ENCODE measurements around the gene PPP1R15A.
A peak's percentile ranks its signal among the peaks of the same experiment; 100 is the strongest.

Gene PPP1R15A

GRCh38 chr19:48867123-48867745 is 5.0 kb upstream of the PPP1R15A start:
- Histone ChIP-seq H4K20me1 (ENCODE audit: low read depth, low read length) (no peaks in the 10 kb centered on the region), H2AFZ (ENCODE audit: low read depth, low read length, severe bottlenecking) (no peak overlapping the region), H3K27me3 (ENCODE audit: low read length) (no peaks in the 10 kb centered on the region), H3K9me2 (replicated peaks; ENCODE audit: insufficient read depth, low read length) (no peaks in the 10 kb centered on the region), H3K9me3 (ENCODE audit: insufficient read depth, low read length) (no peaks in the 10 kb centered on the region), H3K4me2 (ENCODE audit: low read depth, low read length, poor library complexity, severe bottlenecking) (peak overlapping the region; percentile 45), H3K9ac (ENCODE audit: low read length) (peak overlapping the region; percentile 45), H3K4me3 (ENCODE audit: insufficient read depth, low read length, poor library complexity, severe bottlenecking) (no peak overlapping the region), H3K27ac (ENCODE audit: low read depth, low read length) (peak overlapping the region; percentile 37), H3F3A (ENCODE audit: insufficient read depth) (no peaks in the 10 kb centered on the region), H3K36me3 (ENCODE audit: low read length) (no peaks in the 10 kb centered on the region), H3K79me2 (ENCODE audit: insufficient read depth, low read length) (no peaks in the 10 kb centered on the region; the same call in 1 of the 2 replicates)
- TF ChIP-seq CTCF (IDR thresholded peaks at IDR 0.05; ENCODE audit: insufficient read depth, low read length, poor library complexity, severe bottlenecking) (no peak), EZH2phosphoT487 (conservative IDR thresholded peaks at IDR 0.05; ENCODE audit: low read length) (no peak)

- H3K36me3 ChIP-seq (ENCODE audit: low read length) = no peaks in the 10 kb centered on the region
- peak overlapping the region; percentile 45 for H3K4me2 ChIP-seq (ENCODE audit: low read depth, low read length, poor library complexity, severe bottlenecking)
- H4K20me1 ChIP-seq (ENCODE audit: low read depth, low read length) = no peaks in the 10 kb centered on the region
- TF ChIP-seq EZH2phosphoT487 (conservative IDR thresholded peaks at IDR 0.05; ENCODE audit: low read length) (no peak), CTCF (IDR thresholded peaks at IDR 0.05; ENCODE audit: insufficient read depth, low read length, poor library complexity, severe bottlenecking) (no peak)
- no peak overlapping the region for H3K4me3 ChIP-seq (ENCODE audit: insufficient read depth, low read length, poor library complexity, severe bottlenecking)
- no peak overlapping the region for H2AFZ ChIP-seq (ENCODE audit: low read depth, low read length, severe bottlenecking)
- no peaks in the 10 kb centered on the region for H3F3A ChIP-seq (ENCODE audit: insufficient read depth)
- H3K9me2 ChIP-seq (replicated peaks; ENCODE audit: insufficient read depth, low read length) = no peaks in the 10 kb centered on the region
- peak overlapping the region; percentile 45 for H3K9ac ChIP-seq (ENCODE audit: low read length)
- H3K9me3 ChIP-seq (ENCODE audit: insufficient read depth, low read length) = no peaks in the 10 kb centered on the region
- H3K27ac ChIP-seq (ENCODE audit: low read depth, low read length) = peak overlapping the region; percentile 35
- no peaks in the 10 kb centered on the region for H3K27me3 ChIP-seq (ENCODE audit: low read length)
- H3K79me2 ChIP-seq (ENCODE audit: insufficient read depth, low read length) = peaks cover 5% of the 10 kb centered on the region
Observed at GRCh38 chr19:48867746-48868113, 4.5 kb upstream of the PPP1R15A start.

GRCh38 chr19:48868114-48868886 is 3.9 kb upstream of the PPP1R15A start, which contains the start of gene PLEKHA4:
TSS of gene PLEKHA4 (minus strand) at chr19:48868617. CDS start at chr19:48867620, 997 bp downstream.
- Histone ChIP-seq H2AFZ (ENCODE audit: low read depth, low read length, severe bottlenecking) (no peak within 1 kb of the TSS), H3K4me3 (ENCODE audit: insufficient read depth, low read length, poor library complexity, severe bottlenecking) (no peak within 1 kb of the TSS), H4K20me1 (ENCODE audit: low read depth, low read length) (no peaks in the 10 kb centered on the region), H3K9ac (ENCODE audit: low read length) (peak within 1 kb of the TSS; percentile 45), H3F3A (ENCODE audit: insufficient read depth) (peaks cover 3% of the 10 kb centered on the region), H3K27me3 (ENCODE audit: low read length) (no peaks in the 10 kb centered on the region), H3K27ac (ENCODE audit: low read depth, low read length) (peak within 1 kb of the TSS; percentile 35), H3K36me3 (ENCODE audit: low read length) (no peaks in the 10 kb centered on the region), H3K4me2 (ENCODE audit: low read depth, low read length, poor library complexity, severe bottlenecking) (peak within 1 kb of the TSS; percentile 45), H3K9me2 (replicated peaks; ENCODE audit: insufficient read depth, low read length) (no peaks in the 10 kb centered on the region), H3K9me3 (ENCODE audit: insufficient read depth, low read length) (no peaks in the 10 kb centered on the region), H3K79me2 (ENCODE audit: insufficient read depth, low read length) (peaks cover 10% of the 10 kb centered on the region)
- TF ChIP-seq EZH2phosphoT487 (conservative IDR thresholded peaks at IDR 0.05; ENCODE audit: low read length) (no peak), CTCF (IDR thresholded peaks at IDR 0.05; ENCODE audit: insufficient read depth, low read length, poor library complexity, severe bottlenecking) (no peak)
